HG02571 (cell line): ENCODE measurements around the gene TLCD3B.
"Not testable (repeated sequence)": the region's sequence is repeated elsewhere in the genome, so short reads cannot be mapped to it uniquely, and the experiment has no call there.

Experiments
- ATAC-seq: cut with Tn5 transposase; IDR thresholded peaks from one replicate; pipeline ENCODE4 v1.9.1; 2021; ENCODE audit warnings: mild to moderate bottlenecking, moderate library complexity; ENCODE audit not compliant: unreplicated experiment

The TLCD3B gene

GRCh38 chr16:30027588-30028437 is 3.3 kb downstream of the TLCD3B start:
- no peak for ATAC-seq

GRCh38 chr16:30026449-30026848 is 4.6 kb downstream of the TLCD3B start:
- ATAC-seq: no peak

GRCh38 chr16:30025574-30025973 is 5.5 kb downstream of the TLCD3B start:
- no peak for ATAC-seq

- no peak for ATAC-seq
Observed at GRCh38 chr16:30025156-30025555, 5.9 kb downstream of the TLCD3B start.

GRCh38 chr16:30024451-30024850 is 6.6 kb downstream of the TLCD3B start:
- no peak for ATAC-seq

- ATAC-seq: no peak
Observed at GRCh38 chr16:30023586-30023985, 7.5 kb downstream of the TLCD3B start.

- ATAC-seq: no peak
Observed at GRCh38 chr16:30022887-30023286, 8.2 kb downstream of the TLCD3B start, which contains the start of gene C16orf92. Gene C16orf92, plus strand, starts transcription at chr16:30023198. Its CDS starts 143 bp downstream, at chr16:30023341.

- ATAC-seq: no peak
Observed at GRCh38 chr16:30018731-30019158, 12.3 kb downstream of the TLCD3B start.

GRCh38 chr16:30017937-30018336 is 13.1 kb downstream of the TLCD3B start:
- ATAC-seq: not testable (repeated sequence)

- no peak for ATAC-seq
Observed at GRCh38 chr16:30017277-30017656, 13.8 kb downstream of the TLCD3B start.

- no peak for ATAC-seq
Observed at GRCh38 chr16:30016555-30017276, 14.4 kb downstream of the TLCD3B start.

- ATAC-seq: not testable (repeated sequence)
Observed at GRCh38 chr16:30015450-30015849, 15.6 kb downstream of the TLCD3B start.

GRCh38 chr16:30012598-30012997 is 18.5 kb downstream of the TLCD3B start:
- not testable (repeated sequence) for ATAC-seq

- no peak for ATAC-seq
Observed at GRCh38 chr16:30011714-30012504, 19.2 kb downstream of the TLCD3B start.

- no peak for ATAC-seq
Observed at GRCh38 chr16:30010844-30011713, 20.0 kb downstream of the TLCD3B start, which contains the start of gene DOC2A. Gene DOC2A, minus strand, starts transcription at chr16:30011027. Its CDS starts 805 bp downstream, at chr16:30010222.

- ATAC-seq: no peak
Observed at GRCh38 chr16:30009990-30010843, 20.9 kb downstream of the TLCD3B start.

GRCh38 chr16:30009085-30009862 is 21.8 kb downstream of the TLCD3B start:
- no peak for ATAC-seq

GRCh38 chr16:30007378-30007895 is 23.6 kb downstream of the TLCD3B start:
- no peak for ATAC-seq
